Endothelial cell of umbilical vein (primary cell): ENCODE results near the gene CRY1. TPM values are rescaled to one million over a fixed set of nuclear protein-coding genes. Genes with fewer than 3 reads are reported as not detected.

Experiments used
- BruUV-seq: library from RNA; stranded (reverse); fragments of 400-500 nt; replicated peaks from 2 replicates; lab custom pipeline; 2021; lab: Mats Ljungman, UMichigan
- CTCF ChIA-PET: fragments of 300-600, 350-600 bp; sonication (Branson Sonifier 250); formaldehyde crosslinking; loops from one replicate; lab custom pipeline; 2021; ENCODE audit warnings: antibody characterized with exemption, inconsistent platforms; lab: Charles Lee
- POLR2A ChIA-PET: fragments of 300-600, 350-600 bp; sonication (Branson Sonifier 250); formaldehyde crosslinking; loops from one replicate; lab custom pipeline; 2021; ENCODE audit warnings: antibody characterized with exemption, inconsistent platforms; lab: Charles Lee
- DNase-seq: peaks from one replicate; pipeline ENCODE4 v3.0.0-alpha.2; 2011; ENCODE audit warnings: low read depth, low spot score
- FAIRE-seq: peaks from 2 replicates; lab custom pipeline; 2011; peaks lifted over from hg19 to GRCh38; lab: Jason Lieb, UNC
- H2AFZ ChIP-seq: 2 replicates; pipeline ENCODE4 v1.6.0; 2012; ENCODE audit warnings: low read depth, low read length, control low read depth, inconsistent platforms
- H3K27ac ChIP-seq: 2 replicates; pipeline ENCODE4 v1.5.1; 2011; ENCODE audit warnings: low read depth, mild to moderate bottlenecking, control low read depth, low read length, moderate library complexity; ENCODE audit not compliant: insufficient read depth
- H3K27me3 ChIP-seq, 2 experiments: 2 replicates each; pipeline versions ENCODE4 v1.6.0 to v1.6.1; 2011; ENCODE audit warnings: low read length in 2 of 2, mixed read lengths in 1 of 2; ENCODE audit not compliant: control insufficient read depth in 2 of 2, insufficient read depth in 2 of 2
- H3K36me3 ChIP-seq, 2 experiments: 2 replicates in 1 of 2; 3 replicates in 1 of 2; pipeline ENCODE4 v1.5.1; 2011; ENCODE audit warnings: low read length in 2 of 2, mild to moderate bottlenecking in 1 of 2, moderate library complexity in 1 of 2; ENCODE audit not compliant: control insufficient read depth in 2 of 2, insufficient read depth in 2 of 2; ENCODE audit errors: extremely low read depth in 1 of 2
- H3K4me1 ChIP-seq: 3 replicates; pipeline ENCODE4 v1.5.1; 2011; ENCODE audit warnings: mild to moderate bottlenecking, low read length; ENCODE audit not compliant: control insufficient read depth, insufficient read depth; ENCODE audit errors: extremely low read depth
- H3K4me2 ChIP-seq: 2 replicates; pipeline ENCODE4 v1.6.1; 2011; ENCODE audit warnings: low read length, control low read depth, mixed read lengths; ENCODE audit not compliant: insufficient read depth
- H3K4me3 ChIP-seq, 3 experiments: fragments of 200-600 bp in 1 of 3; sonication (generic), shearing (Covaris generic) in 1 of 3; replicated peaks in 1 of 3; 2 replicates each; pipeline ENCODE4 v1.5.1; 2011 to 2016; ENCODE audit warnings: control low read depth in 3 of 3, low read length in 3 of 3, mild to moderate bottlenecking in 2 of 3, inconsistent platforms in 1 of 3, low read depth in 1 of 3, moderate library complexity in 1 of 3; ENCODE audit not compliant: insufficient read depth in 1 of 3
- H3K79me2 ChIP-seq: 2 replicates; pipeline ENCODE4 v1.6.0; 2012; ENCODE audit warnings: low read length, inconsistent platforms; ENCODE audit not compliant: control insufficient read depth, insufficient read depth
- H3K9ac ChIP-seq: replicated peaks from 2 replicates; pipeline ENCODE3; 2011; ENCODE audit warnings: low read length, control low read depth; ENCODE audit not compliant: insufficient read depth; ENCODE audit errors: extremely low read depth
- H3K9me1 ChIP-seq: replicated peaks from 3 replicates; pipeline ENCODE4 v1.6.0; 2011; ENCODE audit warnings: mild to moderate bottlenecking, low read length; ENCODE audit not compliant: control insufficient read depth, insufficient read depth; ENCODE audit errors: extremely low read depth
- H3K9me3 ChIP-seq: replicated peaks from 2 replicates; pipeline ENCODE4 v1.5.1; 2012; ENCODE audit warnings: low read length, inconsistent platforms; ENCODE audit not compliant: control insufficient read depth, insufficient read depth
- H4K20me1 ChIP-seq: replicated peaks from 2 replicates; pipeline ENCODE3; 2011; ENCODE audit warnings: mild to moderate bottlenecking, low read length; ENCODE audit not compliant: control insufficient read depth, insufficient read depth; ENCODE audit errors: extremely low read depth
- CTCF ChIP-seq, 2 donors: IDR thresholded peaks; 1 replicate in 1 of 2; 2 replicates in 1 of 2; pipeline ENCODE4 v1.5.1; 2011; ENCODE audit warnings: low read length in 2 of 2, mild to moderate bottlenecking in 2 of 2, moderate library complexity in 2 of 2, control low read depth in 1 of 2, inconsistent platforms in 1 of 2, low read depth in 1 of 2; ENCODE audit not compliant: insufficient read depth in 1 of 2; ENCODE audit errors: extremely low read depth in 1 of 2
- GATA2 ChIP-seq: IDR thresholded peaks from 2 replicates; pipeline ENCODE4 v1.7.0; 2011; ENCODE audit warnings: low read depth, mild to moderate bottlenecking, moderate library complexity, mixed read lengths, low read length; ENCODE audit not compliant: insufficient read length, insufficient read depth
- MYC ChIP-seq: IDR thresholded peaks from one replicate; pipeline ENCODE4 v1.6.1; 2011; ENCODE audit warnings: mild to moderate bottlenecking, low read depth, low read length
- POLR2A ChIP-seq: IDR thresholded peaks from 2 replicates; pipeline ENCODE4 v1.6.1; 2012; ENCODE audit warnings: low read depth, mild to moderate bottlenecking, control low read depth, low read length
- dilution Hi-C: fragments of 300-500 bp; cut with MboI; formaldehyde crosslinking; loops from one replicate; pipeline ENCODE4 v1.15.0; 2019; ENCODE audit warnings: low sequenced_read_pairs; ENCODE audit not compliant: extremely low pct_ligation_motif_present
- intact Hi-C: fragments of 100-400 bp; cut with micrococcal nuclease; formaldehyde crosslinking; loops from one replicate; pipeline ENCODE4 v1.10.0; 2022
- polyA plus RNA-seq, 4 experiments: library from polyadenylated mRNA; depleted of rRNA in 3 of 4; stranded (reverse) in 3 of 4; unstranded in 1 of 4; fragments of >200 nt; gene quantifications; 2 replicates each; pipeline versions ENCODE4 v1.2.1 to v1.2.3, GENCODE V29; 2011 to 2012; ENCODE audit warnings: missing spikeins in 1 of 4
- total RNA-seq: library from RNA; stranded (reverse); gene quantifications from 2 replicates; pipeline ENCODE4 v1.2.3, GENCODE V29; 2021

Gene CRY1
- total and polyA plus RNA-seq, 2 donors (not counting 3 experiments of a cell fraction or from before 2014, with no cell fraction given) = 11.4 to 21.0 TPM

DNA sequence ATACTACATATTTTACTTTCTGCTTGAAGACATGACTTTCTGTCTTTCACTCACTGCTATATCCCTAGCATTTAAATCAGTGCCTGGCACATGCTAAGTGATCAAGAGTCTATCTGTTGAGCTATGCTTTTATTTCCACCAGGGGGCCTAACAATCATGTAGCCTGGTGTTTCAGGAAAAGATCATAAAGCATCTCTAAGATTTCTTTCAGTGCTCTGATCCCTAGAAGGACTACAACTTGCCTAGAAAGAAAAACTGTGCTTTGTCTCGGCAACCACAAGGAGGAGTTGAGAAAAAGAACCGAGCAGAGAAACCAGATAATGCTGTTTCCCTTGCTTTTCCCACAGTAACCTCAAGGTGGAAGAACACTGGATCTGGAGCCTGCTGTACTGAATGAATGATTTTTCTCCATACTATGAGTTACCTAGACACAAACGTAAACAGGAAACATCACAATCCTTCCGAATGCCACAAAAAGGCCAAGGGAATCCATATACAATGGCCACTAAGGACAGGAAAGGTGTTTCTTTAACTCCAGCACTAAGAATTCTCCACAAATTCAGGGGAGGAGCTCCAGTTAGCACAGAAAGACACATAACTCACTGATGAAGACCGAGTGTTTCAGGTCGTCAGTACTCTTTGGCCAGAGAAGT, 1.2 kb downstream of the CRY1 start:
- dilution Hi-C loops (no loop called here), intact Hi-C loops (loop anchor here (1.0 to 10.0 kb wide), 14 partner anchors 12 to 1735 kb away; partner anchors contain the start of genes CKAP4, FICD, MTERF2 and POLR3B)
- Histone ChIP-seq H3K27ac (peak overlapping the region; percentile 94), H3K9me3 (no peaks in the 10 kb centered on the region), H3K27me3 (no peaks in the 10 kb centered on the region), H4K20me1 (no peaks in the 10 kb centered on the region), H3K4me1 (peaks cover 20% of the 10 kb centered on the region), H3K79me2 (peaks cover 32% of the 10 kb centered on the region), H2AFZ (no peak overlapping the region), H3K9ac (peak overlapping the region; percentile 95), H3K36me3 (no peaks in the 10 kb centered on the region), H3K4me3 (peak overlapping the region; percentile 56 to 78 (median 71)), H3K4me2 (peak overlapping the region; percentile 77), H3K9me1 (no peaks in the 10 kb centered on the region)
- peak; percentile 97 for DNase-seq
- CTCF ChIA-PET = interaction anchor here (0.6 to 6.4 kb wide), 25 partner anchors 9 to 516 kb away, joined by 3 to 109 read pairs (median 4); partner anchors contain the start of gene TMEM263
- POLR2A ChIA-PET = interaction anchor here (1.4 kb wide), 2 partner anchors 13 to 35 kb away, joined by 3 to 5 read pairs; no protein-coding TSS in a partner anchor
- BruUV-seq = TSS peak; percentile 52
- peak; percentile 99 for FAIRE-seq
- TF ChIP-seq POLR2A (no peak), MYC (no peak), GATA2 (no peak), CTCF (IDR thresholded peaks at IDR 0.05; ENCODE audit: extremely low read depth in 1 of 2, insufficient read depth in 1 of 2, low read depth in 1 of 2, low read length in 2 of 2) (peak; percentile 70 to 86)
